MM.1S (cell line): ENCODE results near the gene ZNF236.

ENCODE experiments used
- CTCF ChIP-seq: fragments of 300-600 bp; sonication (generic); IDR thresholded peaks from 2 replicates; pipeline ENCODE4 v1.5.1; 2016; ENCODE audit warnings: antibody characterized with exemption, low read length, mixed read lengths
- EZH2 ChIP-seq: fragments of 300-600 bp; sonication (generic); optimal IDR thresholded peaks from 2 replicates; pipeline ENCODE3; 2017; ENCODE audit warnings: low read depth, mild to moderate bottlenecking, antibody characterized with exemption, low read length, mixed read lengths

- TF ChIP-seq CTCF: no peak
- no peak for TF ChIP-seq EZH2
Observed at GRCh38 chr18:76963936-76964335, 141.6 kb downstream of the ZNF236 start.
